ENCODE measurements around the gene PGBD4.
"Not testable (repeated sequence)": the region's sequence is repeated elsewhere in the genome, so short reads cannot be mapped to it uniquely, and the experiment has no call there.

PGBD4 gene

DNA sequence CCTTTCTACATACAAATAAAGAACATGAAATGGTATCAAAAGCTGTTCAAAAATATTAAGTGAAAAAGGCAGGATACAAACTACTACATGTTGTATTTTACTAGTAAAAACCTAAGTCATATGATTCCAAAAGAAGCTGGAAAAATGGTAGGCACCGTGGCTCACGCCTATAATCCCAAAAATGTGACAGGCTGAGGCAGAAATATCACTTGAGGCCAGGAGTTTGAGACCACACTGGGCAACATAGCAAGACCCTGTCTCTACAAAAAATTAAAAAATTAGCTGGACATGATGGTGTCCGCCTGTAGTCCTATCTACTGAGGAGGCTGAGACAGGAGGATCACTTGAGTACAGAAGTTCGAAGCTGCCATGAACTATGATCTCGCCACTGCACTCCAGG, 2.0 kb upstream of the PGBD4 start:
- DNase-seq (ENCODE audit: low spot score in 2 of 2) (no peak), ATAC-seq (no peak)
- H3K36me3 Mint-ChIP-seq, result peaks cover 36% of the 10 kb centered on the region
- no peaks in the 10 kb centered on the region for H3K9me3 Mint-ChIP-seq
- H3K4me3 Mint-ChIP-seq, result peak overlapping the region; percentile 100
- H3K27ac Mint-ChIP-seq, result peak overlapping the region; percentile 100
- H3K4me1 Mint-ChIP-seq, result peaks cover 22% of the 10 kb centered on the region

DNA sequence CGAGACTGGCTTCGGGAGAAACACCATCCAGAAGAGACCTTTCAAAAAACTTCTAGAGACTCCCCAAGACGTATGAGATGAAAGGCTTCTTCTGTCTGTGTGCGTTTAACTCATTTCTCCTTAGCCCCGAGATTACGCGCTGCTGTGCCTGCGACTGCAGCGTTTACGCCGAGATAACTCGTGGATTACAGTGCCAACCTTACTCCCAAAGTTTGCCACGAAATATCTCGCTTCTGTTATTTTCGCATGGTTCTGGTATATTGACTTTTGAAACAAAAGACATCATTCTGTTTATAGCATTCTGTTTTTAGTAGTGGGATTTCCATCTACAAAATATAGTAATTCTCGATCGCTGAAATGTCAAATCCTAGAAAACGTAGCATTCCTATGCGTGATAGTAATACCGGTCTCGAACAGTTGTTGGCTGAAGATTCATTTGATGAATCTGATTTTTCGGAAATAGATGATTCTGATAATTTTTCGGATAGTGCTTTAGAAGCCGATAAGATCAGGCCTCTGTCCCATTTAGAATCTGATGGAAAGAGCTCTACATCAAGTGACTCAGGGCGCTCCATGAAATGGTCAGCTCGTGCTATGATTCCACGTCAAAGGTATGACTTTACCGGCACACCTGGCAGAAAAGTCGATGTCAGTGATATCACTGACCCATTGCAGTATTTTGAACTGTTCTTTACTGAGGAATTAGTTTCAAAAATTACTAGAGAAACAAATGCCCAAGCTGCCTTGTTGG, 467 bp downstream of the PGBD4 start:
- H3K36me3 Mint-ChIP-seq, result peaks cover 22% of the 10 kb centered on the region
- DNase-seq (ENCODE audit: low spot score in 2 of 2), result no peak
- H3K4me1 Mint-ChIP-seq, result peaks cover 22% of the 10 kb centered on the region
- peak overlapping the region; percentile 100 for H3K27ac Mint-ChIP-seq
- no peak for ATAC-seq
- H3K9me3 Mint-ChIP-seq, result no peaks in the 10 kb centered on the region
- H3K4me3 Mint-ChIP-seq, result peak overlapping the region; percentile 100

DNA sequence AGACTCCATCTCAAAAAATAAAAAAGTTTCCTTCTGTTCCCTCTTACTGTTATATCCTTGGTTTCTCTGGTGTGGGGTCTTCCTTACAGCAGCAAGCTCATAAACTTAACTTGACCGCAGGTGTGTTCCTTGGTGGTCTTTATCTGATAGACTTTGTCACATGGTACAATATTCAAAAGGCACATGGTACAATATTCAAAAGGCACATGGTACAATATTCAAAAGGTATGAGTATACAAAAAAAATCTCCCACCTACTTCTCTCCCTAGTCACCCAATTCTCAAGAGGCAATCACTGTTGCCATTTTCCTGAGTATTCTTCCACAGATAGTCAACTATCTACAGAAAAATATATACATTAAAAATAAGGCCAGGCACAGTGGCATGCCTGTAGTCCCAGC, 4.5 kb downstream of the PGBD4 start:
- H3K36me3 Mint-ChIP-seq, result peaks cover 10% of the 10 kb centered on the region
- H3K4me1 Mint-ChIP-seq, result peaks cover 10% of the 10 kb centered on the region
- DNase-seq (ENCODE audit: low spot score in 2 of 2) (no peak), ATAC-seq (no peak)
- H3K27ac Mint-ChIP-seq, result no peak overlapping the region
- no peaks in the 10 kb centered on the region for H3K9me3 Mint-ChIP-seq
- H3K4me3 Mint-ChIP-seq, result no peak overlapping the region

DNA sequence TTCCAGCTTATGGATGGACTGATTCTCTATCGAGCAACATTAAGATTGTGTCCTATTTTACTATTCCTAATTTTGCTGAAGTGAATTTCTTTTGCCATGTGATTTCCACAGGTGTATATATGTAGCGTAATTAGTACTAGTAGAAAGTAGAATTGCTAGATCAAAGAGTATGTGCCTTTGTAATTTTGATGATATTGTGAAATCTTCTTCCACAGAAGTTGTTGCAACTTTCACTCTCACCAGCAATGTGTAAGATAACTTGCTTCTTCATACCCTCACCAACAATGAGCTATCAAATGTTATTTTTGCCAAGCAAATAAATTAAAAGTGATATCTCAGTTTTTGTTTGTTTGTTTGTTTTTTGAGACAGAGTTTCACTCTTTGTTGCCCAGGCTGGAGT, 5.4 kb downstream of the PGBD4 start:
- peaks cover under 1% of the 10 kb centered on the region for H3K4me1 Mint-ChIP-seq
- no peak overlapping the region for H3K27ac Mint-ChIP-seq
- no peaks in the 10 kb centered on the region for H3K9me3 Mint-ChIP-seq
- ATAC-seq (no peak), DNase-seq (ENCODE audit: low spot score in 2 of 2) (no peak)
- H3K36me3 Mint-ChIP-seq, result peaks cover under 1% of the 10 kb centered on the region
- H3K4me3 Mint-ChIP-seq, result no peak overlapping the region

DNA sequence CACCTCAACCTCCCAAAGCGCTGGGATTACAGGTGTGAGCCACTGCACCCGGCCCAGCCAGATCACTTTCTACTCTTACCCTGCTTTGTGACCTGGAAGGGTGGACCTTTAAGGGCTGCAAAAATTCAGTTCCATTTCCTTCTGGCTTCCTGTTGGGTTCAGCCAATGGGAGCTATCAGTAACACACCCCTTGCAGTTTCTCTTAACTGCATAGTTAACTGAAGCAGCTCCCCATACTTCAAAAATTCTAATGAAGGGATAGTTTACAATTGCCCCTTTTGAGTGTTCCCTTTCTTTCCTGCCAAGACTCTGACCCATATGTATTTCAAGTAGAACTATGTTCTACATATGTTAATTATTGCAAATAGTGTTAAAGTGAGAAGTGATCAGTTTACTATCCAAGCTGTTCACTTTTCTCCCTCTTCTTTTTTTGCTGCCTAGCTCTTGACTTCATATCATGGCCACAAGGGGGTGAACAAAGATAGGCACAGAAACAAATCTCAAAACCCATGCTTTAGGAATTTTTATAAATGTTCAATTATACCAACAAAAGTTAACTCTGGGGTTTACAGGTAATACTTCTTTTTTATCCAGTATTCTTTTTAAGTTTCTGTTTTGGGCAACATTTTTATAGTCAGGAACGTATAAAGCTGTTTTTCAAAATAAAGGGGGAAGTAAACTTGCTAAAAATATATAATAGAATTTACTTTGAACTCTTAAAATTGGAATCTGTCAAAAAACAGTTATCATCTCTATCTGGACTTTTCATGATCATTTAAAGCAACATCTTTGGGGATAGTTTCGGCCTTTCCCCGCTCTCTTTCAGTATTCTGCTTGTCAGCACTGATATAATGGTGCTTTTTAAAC, 8.1 kb downstream of the PGBD4 start:
- Mint-ChIP-seq H3K4me3 (no peak overlapping the region), H3K9me3 (no peaks in the 10 kb centered on the region), H3K27ac (no peak overlapping the region), H3K4me1 (no peaks in the 10 kb centered on the region), H3K36me3 (no peaks in the 10 kb centered on the region)
- no peak for ATAC-seq
- no peak for DNase-seq (ENCODE audit: low spot score in 2 of 2)

DNA sequence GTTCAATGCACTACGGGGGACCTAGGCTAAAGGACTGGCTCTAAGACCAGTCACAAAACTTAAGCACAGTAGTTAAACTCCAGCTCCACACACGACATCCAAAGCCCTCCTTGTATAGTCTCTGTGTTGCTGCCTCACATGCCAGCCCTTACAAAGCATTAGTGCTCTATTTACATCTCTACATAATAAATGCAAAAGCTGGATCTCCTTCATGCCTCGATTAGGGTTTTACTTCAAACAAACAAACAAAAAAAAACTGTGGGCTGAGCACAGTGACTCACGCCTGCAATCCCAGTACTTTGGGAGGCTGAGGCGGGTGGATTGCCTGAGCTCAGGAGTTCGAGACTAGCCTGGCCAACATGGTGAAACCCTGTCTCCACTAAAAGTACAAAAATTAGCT, 9.6 kb downstream of the PGBD4 start:
- ATAC-seq, result no peak
- H3K27ac Mint-ChIP-seq, result no peak overlapping the region

DNA sequence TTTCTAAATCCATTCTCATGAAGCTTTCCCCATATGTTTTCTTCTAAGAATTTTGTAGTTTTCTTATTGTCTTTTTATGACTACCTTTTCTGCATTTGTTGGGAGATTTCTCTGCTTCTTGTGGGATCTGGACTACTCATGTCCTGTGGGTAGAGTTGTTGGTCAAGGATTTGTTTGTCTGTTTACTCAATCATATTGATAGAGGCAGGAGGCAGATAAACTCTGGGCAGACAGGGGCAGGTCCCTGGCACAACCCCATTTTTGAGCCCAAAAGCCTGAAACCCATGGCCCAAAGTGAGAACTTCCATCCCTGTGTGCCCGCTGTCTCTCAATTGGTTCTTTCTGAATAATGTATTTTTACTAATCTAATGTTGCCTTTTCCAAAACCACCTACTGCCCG, 12.3 kb downstream of the PGBD4 start:
- Mint-ChIP-seq H3K27ac (no peak overlapping the region), H3K4me1 (no peaks in the 10 kb centered on the region), H3K9me3 (no peaks in the 10 kb centered on the region), H3K4me3 (no peak overlapping the region), H3K36me3 (no peaks in the 10 kb centered on the region)
- ATAC-seq, result no peak
- no peak for DNase-seq (ENCODE audit: low spot score in 2 of 2)

More for the DNA sequence above, 9.6 kb downstream of the PGBD4 start:
- Mint-ChIP-seq H3K36me3 (no peaks in the 10 kb centered on the region), H3K9me3 (no peaks in the 10 kb centered on the region), H3K4me1 (no peaks in the 10 kb centered on the region), H3K4me3 (no peak overlapping the region)
- DNase-seq (ENCODE audit: low spot score in 2 of 2), result no peak

DNA sequence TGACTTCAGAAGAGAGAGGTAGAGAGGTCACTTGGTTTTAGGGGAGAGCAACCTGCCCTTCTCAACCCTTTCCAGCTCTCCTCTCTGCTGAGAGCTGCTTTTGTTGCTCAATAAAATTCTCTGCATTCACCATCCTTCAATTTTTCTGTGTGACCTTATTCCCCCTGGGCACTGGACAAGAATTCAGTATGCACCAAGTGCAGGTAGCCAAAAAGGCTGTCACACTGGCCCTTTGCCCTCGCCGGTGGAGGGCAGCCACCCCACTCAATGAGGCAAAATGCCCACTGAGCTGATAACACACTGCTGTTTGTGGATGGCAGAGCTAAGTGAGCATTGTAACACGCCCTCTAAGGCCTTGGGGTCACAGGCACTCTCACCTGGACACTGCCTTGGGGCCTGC, 12.9 kb downstream of the PGBD4 start:
- Mint-ChIP-seq H3K36me3 (no peaks in the 10 kb centered on the region), H3K27ac (no peak overlapping the region), H3K4me1 (no peaks in the 10 kb centered on the region), H3K9me3 (no peaks in the 10 kb centered on the region), H3K4me3 (no peak overlapping the region)
- ATAC-seq (no peak), DNase-seq (ENCODE audit: low spot score in 2 of 2) (no peak)

DNA sequence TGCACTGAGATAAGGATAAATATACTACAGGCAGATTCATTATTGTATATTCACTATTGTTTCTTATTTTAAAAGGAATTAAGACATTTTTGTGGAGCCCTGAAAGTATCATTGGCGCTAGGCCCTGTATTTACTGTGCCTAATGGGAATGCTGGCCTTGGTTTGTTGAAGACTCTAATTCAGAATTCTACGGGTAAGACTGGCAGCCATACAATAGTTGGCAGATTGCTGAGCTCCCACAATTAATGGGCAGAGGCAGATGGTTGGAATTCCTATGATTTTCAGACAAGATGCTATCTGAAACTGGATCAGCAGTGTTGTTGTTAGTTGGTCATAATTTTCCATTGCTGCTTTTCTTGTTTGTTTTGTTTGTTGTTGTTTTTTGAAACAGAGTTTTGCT, 14.7 kb downstream of the PGBD4 start:
- Mint-ChIP-seq H3K9me3 (no peaks in the 10 kb centered on the region), H3K36me3 (no peaks in the 10 kb centered on the region), H3K4me1 (no peaks in the 10 kb centered on the region), H3K4me3 (no peak overlapping the region), H3K27ac (no peak overlapping the region)
- DNase-seq (ENCODE audit: low spot score in 2 of 2) (no peak), ATAC-seq (no peak)

DNA sequence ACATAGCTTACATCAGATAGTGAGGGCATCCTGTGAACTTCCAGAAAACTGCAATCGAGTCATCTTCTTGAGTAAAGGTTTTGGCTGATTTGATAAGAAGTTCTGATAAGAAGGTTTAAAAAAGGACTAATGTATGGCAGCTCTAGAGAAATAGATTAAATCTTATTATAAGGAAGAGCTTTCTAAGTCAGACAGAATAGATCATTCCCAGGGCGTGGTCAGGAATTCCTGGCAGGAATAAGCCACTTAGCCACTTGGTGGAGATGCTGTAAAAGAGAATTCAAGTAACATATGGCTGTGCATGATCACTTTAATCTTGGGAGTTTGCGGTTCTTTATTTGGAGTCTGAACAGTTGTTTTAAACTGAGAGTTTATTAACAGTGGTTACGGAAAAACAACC, 17.4 kb downstream of the PGBD4 start:
- ATAC-seq (no peak), DNase-seq (ENCODE audit: low spot score in 2 of 2) (no peak)
- no peak overlapping the region for H3K4me3 Mint-ChIP-seq
- no peaks in the 10 kb centered on the region for H3K36me3 Mint-ChIP-seq
- H3K27ac Mint-ChIP-seq, result no peak overlapping the region
- no peaks in the 10 kb centered on the region for H3K9me3 Mint-ChIP-seq
- no peaks in the 10 kb centered on the region for H3K4me1 Mint-ChIP-seq

DNA sequence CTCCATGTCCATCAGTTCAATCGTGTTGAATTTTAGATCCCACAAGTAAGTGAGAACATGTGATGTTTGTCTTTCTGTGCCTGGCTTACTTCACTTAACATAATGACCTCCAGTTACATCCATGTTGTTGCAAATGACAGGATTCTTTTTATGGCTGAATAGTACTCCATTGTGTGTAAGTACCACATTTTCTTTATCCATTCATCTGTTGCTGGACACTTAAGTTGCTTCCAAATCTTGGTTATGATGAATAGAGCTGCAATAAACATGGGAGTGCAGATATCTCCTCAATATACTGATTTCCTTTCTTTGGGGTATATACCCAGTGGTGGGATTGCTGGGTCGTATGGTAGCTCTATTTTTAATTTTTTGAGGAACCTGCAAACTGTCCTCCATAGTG, 18.5 kb downstream of the PGBD4 start:
- H3K27ac Mint-ChIP-seq; H3K4me3 Mint-ChIP-seq; H3K36me3 Mint-ChIP-seq; H3K4me1 Mint-ChIP-seq; H3K9me3 Mint-ChIP-seq; DNase-seq (ENCODE audit: low spot score in 2 of 2); ATAC-seq: not testable (repeated sequence)

DNA sequence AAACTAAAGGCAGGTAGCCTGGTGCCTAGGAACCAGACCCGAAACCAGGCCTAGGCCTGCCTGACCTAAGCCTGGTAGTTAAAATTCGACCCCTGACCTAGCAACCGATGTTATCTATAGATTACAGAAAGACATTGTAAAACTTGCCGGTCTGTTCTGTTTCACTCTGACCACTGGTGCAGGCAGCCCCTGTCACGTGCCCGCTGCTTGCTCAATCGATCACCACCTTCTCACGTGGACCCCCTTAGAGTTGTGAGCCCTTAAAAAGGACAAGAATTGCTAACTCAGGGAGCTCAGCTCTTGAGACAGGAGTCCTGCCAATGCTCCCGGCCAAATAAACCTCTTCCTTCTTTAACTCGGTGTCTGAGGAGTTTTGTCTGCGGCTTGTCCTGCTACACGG, 19.9 kb downstream of the PGBD4 start:
- H3K27ac Mint-ChIP-seq; H3K4me3 Mint-ChIP-seq; H3K4me1 Mint-ChIP-seq; H3K36me3 Mint-ChIP-seq; H3K9me3 Mint-ChIP-seq; ATAC-seq; DNase-seq (ENCODE audit: low spot score in 2 of 2): not testable (repeated sequence)

DNA sequence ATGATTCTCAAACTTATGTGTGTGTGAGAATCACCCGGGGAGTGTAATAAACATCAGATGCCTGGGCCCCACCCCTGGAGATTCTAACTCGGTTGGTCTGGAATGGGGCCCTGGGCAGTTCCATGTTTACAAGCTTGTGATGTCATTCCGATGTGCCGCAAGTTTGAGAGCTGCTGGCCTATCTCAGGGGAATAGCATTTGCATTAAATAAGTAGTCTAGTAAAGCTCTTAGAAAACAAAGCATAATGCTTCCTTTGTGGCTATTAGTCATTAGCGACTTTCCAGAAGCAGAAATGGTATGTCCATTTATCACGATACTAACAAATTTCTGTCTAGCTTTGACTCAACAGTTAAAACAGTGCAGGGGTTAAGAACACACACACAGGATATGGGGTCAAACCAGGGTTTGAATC, 20.9 kb downstream of the PGBD4 start:
- no peaks in the 10 kb centered on the region for H3K4me1 Mint-ChIP-seq
- H3K36me3 Mint-ChIP-seq, result no peaks in the 10 kb centered on the region
- ATAC-seq (peak; percentile 46), DNase-seq (ENCODE audit: low spot score in 2 of 2) (no peak)
- H3K9me3 Mint-ChIP-seq, result no peaks in the 10 kb centered on the region
- no peak overlapping the region for H3K27ac Mint-ChIP-seq
- H3K4me3 Mint-ChIP-seq, result no peak overlapping the region

DNA sequence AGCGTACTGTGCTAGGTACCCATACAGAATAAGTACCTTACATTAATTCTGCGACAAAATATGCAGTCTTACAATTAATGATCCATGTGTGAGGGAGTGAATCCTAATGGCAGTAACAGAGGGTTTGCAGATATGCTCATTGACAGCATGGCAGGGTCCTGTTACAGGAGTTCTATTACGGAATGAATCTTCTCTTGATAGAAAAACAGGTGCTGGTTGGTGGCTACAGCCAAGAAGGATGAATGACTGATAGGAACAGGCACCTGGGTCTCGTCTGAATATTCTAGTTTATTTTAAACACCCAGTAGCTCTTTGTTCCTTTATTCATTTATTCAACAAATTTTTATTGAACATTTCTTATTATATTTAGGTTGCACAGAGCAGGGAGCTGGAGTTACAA, 22.8 kb downstream of the PGBD4 start:
- no peaks in the 10 kb centered on the region for H3K36me3 Mint-ChIP-seq
- H3K9me3 Mint-ChIP-seq, result peaks cover 3% of the 10 kb centered on the region
- H3K4me1 Mint-ChIP-seq, result no peaks in the 10 kb centered on the region
- H3K4me3 Mint-ChIP-seq, result no peak overlapping the region
- DNase-seq (ENCODE audit: low spot score in 2 of 2) (no peak), ATAC-seq (no peak)
- H3K27ac Mint-ChIP-seq, result no peak overlapping the region

DNA sequence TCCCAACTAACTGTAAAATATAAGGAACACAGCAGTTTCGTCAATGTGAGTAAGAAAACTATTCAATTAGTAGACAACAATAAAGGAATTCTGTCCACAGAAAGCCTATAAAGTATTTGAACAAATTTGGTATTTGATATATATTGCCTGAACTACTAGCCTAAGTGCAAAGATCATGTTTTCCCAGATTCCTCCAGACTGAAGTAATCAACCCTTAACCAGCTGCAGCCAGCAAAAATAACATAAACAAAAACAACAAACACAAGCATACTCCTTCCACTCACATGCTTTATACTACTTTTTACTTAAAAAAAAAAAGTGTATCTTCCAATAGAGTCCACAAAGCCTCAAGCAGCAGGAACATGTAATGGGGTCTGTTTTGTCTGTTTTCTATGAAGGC, 24.1 kb downstream of the PGBD4 start:
- no peak for DNase-seq (ENCODE audit: low spot score in 2 of 2)
- Mint-ChIP-seq H3K27ac (no peak overlapping the region), H3K4me3 (no peak overlapping the region), H3K9me3 (peaks cover 3% of the 10 kb centered on the region), H3K36me3 (no peaks in the 10 kb centered on the region), H3K4me1 (no peaks in the 10 kb centered on the region)
- no peak for ATAC-seq

DNA sequence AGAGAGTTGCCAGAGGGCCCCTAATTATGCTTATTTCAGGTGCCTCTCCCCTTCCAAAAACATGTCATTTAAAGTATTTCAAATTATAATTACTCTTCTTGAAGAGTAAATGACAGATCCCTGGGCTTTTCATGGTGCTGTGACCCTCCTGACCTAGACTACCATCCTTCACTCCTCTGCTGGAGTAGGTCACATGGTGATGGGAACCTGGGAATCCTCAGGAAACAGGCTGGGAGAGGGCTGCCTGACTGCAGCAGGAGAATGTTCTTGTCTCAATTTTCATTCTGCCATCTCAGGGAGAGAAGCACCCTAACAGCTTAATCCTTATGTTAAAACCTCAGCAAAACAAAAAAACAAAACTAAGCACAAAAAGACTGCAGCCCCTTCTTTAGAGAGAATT, 24.6 kb downstream of the PGBD4 start:
- H3K36me3 Mint-ChIP-seq, result no peaks in the 10 kb centered on the region
- peaks cover 3% of the 10 kb centered on the region for H3K9me3 Mint-ChIP-seq
- DNase-seq (ENCODE audit: low spot score in 2 of 2) (no peak), ATAC-seq (no peak)
- no peak overlapping the region for H3K27ac Mint-ChIP-seq
- H3K4me1 Mint-ChIP-seq, result no peaks in the 10 kb centered on the region
- H3K4me3 Mint-ChIP-seq, result no peak overlapping the region

Data from stimulated activated effector memory CD8-positive, alpha-beta T cell treated with anti-CD3 and anti-CD28 coated beads, Interleukin-12 subunit alpha, Interleukin-12 subunit beta, amount 100 ng/mL, for 72 hours (primary cell).